Measurements from ENCODE around the gene GREM1.

Gene GREM1

GRCh38 chr15:32698773-32699390 is 18.9 kb upstream of the GREM1 start:
- no peak for DNase-seq

DNA sequence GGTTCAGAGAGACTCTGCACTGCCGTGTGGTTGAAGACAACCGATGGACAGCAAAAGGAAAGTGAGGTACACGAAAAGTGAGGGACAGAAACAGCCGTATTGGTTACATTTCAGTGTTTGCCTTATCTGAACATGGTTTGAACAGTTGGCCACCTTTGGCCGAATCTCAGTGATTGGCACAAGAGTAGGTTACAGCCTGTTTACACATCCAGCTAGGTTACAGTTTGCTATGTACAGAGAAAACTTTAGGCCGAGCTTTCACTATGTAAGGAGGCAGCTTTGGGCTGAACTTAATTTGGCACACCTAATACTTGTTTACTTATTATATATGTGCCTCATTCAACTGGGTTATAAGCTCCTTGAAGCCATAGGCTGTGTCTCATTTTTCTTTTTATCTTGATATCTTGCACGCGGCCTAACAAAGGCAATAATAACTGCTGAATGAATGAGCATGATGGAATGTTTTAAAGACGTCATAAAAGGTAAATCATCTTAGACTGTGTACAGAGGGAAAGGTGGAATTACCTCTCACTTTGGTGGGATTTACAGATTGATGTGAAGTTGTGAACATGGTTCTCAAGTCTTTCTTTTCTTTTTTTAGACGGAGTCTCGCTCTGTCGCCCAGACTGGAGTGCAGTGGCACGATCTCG is 17.2 kb upstream of the GREM1 start:
- no peak for DNase-seq

GRCh38 chr15:32701863-32702262 is 15.9 kb upstream of the GREM1 start:
- no peak for DNase-seq

GRCh38 chr15:32704395-32704981 is 13.3 kb upstream of the GREM1 start:
- no peak for DNase-seq

DNA sequence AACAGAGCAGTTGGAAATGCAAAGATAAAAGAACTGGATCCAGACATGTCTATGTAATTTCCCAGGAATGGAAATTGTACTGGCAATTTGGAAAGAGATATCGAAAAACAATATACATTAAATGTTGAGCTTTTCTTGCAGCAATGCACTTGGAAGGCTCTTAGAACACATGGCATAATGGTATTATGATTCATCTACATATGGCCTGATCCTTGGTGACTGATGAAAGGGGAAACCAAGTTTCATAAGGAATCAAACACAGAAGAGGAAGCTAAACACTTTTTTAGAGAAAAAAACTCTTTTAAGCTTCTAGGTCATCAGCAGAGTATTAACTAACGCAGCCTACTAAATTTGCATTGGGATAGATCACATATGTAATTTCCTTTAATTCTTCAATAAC is 12.4 kb upstream of the GREM1 start:
- no peak for DNase-seq

DNA sequence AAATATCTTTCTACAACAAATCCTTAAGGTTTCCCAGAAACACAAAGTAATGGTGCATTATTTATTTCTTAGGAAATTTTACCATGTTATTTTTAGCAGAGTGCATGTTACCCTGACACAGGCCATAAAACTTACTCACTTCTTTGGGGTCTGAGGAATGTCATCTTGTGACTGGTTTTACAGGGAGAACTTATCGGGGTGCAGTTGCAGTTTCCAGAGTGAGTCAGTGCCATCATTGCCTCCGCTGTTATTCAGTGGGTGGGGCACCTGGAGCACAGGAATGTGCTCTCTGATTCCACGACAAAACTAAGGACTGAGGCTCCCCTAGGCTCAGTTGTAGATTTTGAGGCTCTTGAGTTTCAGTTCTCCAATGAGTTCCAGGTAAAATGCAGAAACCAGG is 11.1 kb upstream of the GREM1 start:
- no peak for DNase-seq

DNA sequence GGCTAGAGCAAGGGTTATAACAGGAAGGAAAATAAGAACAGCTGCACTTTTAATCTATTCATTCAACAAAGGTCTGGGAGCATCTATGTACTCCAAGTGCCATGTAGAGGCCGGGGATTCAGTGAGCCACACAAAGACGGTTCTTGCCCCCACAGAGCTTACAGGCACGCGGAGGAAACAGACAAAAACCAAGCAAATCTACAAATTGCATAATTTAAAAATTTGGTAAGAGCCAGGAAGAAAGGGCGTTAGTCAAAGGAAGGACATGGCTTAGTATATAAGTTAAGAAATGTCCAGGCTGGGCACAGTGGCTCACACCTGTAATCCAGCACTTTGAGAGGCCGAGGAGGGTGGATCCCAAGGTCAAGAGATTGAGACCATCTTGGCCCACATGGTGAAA is 10.4 kb upstream of the GREM1 start:
- DNase-seq, result no peak

DNA sequence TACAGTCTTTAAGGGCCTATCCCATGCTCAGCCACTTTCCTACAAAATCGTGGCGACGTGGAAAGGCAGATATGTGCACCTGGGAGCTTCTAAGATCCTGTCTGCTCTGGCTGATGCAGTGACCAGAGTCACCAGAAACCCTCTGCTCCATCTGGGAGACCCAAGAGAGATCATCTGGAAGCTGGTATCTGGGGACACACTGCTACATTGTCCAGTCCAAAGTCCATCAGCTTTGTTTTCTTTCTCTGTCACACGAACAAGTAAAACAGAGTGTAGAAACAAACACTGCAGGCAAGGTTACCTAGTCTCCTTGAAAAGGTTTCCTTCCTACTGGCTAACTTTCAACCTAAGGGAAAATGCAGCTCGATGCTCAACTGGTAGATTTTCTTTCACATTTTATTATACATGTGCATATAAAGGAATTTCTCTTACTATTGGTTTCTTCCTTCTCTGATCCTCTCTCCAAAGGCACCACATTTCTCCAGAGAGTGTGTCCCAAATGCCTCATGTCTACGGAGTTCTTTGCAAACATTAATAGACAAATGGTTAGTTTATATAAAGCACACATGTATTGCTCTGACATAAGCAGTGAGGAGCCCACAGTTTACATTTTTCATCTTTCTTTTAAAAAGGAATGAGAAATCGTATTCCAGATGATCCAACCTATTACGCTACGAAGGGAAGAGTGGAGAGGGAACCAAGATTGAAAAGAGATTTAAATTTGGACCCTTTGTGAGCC is 8.3 kb upstream of the GREM1 start:
- no peak for DNase-seq

GRCh38 chr15:32715276-32715675 is 2.5 kb upstream of the GREM1 start:
- no peak for DNase-seq

DNA sequence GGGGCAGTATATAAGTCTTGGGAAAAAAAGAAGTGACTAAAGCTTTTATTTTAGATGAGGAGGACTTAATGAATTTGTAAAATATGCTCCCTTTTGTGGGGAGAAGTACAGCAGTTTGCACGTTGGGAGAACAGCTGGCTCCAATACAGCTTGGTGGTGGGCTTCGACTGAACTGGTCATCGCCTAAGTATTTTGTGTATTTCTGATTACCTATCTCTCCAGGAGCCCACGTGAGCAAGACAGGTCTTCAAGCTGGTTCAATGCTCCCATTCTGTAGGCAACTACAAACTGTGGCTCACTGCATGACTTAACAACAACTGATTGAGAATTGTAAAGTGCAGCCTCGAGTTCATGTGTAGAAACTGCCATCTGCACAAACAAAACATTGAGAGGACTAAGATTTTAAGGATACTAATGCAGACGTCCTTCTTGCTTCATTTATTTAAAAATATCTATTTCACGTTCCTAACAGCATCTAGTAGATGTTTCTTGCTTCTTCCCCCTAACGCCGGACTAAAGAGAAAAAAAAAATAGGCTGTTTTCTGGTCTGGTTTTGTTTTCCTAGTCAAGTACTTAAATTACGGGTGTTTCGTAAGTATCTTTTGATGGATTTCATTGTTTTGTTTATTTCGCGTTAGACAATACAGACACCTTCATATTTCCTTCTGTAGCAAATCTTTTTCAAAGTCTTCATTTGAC is 1.4 kb upstream of the GREM1 start:
- no peak for DNase-seq

DNA sequence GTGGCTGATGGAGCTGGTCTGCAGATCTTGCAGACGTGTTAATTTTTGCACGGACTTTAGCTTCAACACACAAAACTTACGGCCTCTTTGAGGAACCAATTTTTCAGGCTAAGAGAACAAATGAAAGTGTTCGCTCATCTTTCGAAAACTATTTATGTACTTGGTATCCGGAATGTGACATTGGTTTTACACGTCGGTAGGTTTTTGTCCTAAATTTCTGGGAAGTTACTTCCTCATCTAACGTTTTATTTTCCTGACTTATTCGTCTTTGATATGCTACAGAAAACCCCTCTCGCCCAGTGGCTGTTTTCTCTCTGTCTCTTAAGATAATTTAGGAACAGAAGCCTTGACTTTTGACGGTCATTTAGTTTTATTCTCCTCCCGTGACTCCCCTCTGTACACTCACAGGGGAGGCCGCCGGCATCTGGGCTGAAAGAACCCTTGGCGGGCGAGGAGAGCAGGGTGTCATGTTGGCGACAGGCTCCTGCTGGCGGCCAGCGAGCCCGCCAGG is 834 bp upstream of the GREM1 start:
- no peak for DNase-seq

- no peak for DNase-seq
These were observed 520 bp downstream of the GREM1 start for GRCh38 chr15:32718227-32718820.

DNA sequence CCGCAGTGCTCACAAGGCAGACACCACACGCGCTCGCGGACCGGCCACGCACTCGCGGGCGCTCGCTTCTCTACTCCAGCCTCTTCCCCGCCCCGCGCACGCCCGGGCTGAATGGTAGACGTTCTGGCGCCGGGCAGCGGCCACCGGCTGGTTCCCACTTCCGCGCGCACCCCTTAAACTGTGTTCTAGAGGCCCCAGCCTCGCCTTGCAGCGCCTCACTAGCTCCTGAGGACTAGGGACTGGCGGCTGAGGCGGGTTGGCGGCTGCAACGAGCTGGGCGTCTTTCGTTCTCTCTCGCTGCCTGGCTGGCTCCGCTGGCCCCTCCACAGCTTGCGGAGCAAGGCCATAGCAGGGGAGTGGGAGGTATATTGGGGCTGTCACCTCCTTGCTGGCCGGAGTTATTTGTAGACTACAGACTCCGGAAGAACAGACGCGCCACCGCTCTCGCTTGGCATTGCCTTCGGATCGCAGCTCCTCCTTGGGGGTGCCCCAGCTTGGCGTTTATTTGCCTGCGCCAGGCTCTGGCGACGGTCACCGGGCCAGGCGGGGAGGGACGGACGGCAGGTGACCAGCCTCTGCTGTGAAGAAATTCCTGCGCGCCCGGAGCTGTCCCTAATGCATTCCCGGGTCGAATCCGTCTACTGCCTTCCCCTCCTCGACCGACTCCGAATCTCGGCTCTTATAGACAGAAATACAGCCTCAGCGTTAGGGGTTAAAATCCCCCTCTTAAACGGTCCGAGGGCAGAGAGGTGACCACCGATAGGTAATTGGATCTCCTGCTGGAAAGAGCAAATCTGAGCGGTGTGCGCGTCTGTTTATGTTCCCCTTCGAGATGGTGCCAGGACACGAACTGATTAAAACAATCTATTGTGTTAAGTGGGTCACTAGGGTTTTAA is 1.3 kb downstream of the GREM1 start:
- no peak for DNase-seq

DNA sequence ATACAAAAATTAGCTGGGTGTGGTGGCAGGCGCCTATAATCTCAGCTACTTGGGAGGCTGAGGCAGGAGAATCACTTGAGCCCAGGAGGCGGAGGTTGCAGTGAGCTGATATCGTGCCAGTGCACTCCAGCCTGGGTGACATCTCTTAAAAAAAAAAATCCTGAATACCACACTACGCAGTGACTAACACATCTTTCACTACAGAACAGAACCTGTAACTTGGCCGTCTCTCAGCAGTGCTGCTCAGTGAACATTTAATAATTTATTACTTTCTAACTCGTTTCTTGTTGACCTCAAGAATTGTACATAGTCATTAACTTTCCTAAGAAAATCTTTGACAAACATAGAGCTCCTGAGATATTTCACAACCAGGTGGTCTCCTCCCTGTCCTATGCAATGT is 3.8 kb downstream of the GREM1 start:
- DNase-seq, result no peak

DNA sequence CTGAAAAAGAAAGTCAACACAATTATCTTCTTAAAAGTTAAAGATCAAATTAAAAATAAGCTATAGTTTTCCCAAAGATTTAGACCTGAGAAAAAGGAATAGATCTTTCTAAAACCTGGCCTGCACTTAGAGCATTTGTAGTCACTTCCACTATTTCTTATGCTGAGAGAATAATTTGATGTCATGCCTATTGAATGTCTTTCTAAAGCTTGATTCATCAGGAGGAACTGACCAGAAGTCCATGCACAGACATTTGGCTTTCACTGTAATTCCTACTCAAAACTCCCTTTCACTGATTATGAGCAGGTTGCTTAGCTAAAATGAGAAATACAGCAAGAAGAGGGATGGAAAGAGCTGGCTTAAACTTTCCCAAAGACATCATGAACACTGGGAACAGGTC is 4.3 kb downstream of the GREM1 start:
- DNase-seq, result no peak

- no peak for DNase-seq
These were observed 5.6 kb downstream of the GREM1 start for GRCh38 chr15:32723171-32723948.

DNA sequence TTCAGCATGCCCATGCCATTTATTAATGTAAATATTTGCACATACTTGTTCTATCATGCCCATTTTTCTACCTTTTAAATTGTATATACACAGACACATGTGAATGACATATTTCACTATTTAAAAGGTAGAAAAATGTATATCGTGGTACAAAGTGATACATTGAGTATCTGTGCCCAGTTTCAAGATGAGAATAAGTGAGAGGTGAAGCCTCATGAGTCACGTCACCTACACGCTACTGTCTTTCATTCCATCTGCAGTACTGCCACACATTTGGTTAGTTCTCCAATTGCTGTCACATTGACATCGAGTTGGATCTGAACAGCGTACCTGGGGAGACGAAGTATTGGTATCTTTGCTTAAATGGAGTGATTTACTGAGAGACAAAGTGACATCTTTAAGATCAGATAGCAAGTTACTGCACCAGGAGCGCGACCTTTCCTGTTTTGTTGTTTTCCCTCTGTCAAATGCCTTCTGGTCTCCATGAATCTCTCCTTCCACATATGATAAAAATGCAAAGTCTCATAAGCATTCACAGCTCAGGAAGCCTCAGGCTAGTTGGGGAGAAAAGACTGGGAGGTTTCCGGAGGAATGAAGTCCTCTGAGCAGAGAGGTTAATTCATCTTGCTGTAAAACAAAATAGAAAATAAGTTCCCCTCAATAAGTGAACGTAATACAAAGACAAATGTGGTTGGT is 12.0 kb downstream of the GREM1 start:
- DNase-seq, result no peak

DNA sequence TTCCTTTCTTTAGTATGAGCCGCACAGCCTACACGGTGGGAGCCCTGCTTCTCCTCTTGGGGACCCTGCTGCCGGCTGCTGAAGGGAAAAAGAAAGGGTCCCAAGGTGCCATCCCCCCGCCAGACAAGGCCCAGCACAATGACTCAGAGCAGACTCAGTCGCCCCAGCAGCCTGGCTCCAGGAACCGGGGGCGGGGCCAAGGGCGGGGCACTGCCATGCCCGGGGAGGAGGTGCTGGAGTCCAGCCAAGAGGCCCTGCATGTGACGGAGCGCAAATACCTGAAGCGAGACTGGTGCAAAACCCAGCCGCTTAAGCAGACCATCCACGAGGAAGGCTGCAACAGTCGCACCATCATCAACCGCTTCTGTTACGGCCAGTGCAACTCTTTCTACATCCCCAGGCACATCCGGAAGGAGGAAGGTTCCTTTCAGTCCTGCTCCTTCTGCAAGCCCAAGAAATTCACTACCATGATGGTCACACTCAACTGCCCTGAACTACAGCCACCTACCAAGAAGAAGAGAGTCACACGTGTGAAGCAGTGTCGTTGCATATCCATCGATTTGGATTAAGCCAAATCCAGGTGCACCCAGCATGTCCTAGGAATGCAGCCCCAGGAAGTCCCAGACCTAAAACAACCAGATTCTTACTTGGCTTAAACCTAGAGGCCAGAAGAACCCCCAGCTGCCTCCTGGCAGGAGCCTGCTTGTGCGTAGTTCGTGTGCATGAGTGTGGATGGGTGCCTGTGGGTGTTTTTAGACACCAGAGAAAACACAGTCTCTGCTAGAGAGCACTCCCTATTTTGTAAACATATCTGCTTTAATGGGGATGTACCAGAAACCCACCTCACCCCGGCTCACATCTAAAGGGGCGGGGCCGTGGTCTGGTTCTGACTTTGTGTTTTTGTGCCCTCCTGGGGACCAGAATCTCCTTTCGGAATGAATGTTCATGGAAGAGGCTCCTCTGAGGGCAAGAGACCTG is 13.2 kb downstream of the GREM1 start:
- DNase-seq, result no peak

GRCh38 chr15:32732574-32733157 is 14.9 kb downstream of the GREM1 start:
- no peak for DNase-seq

Measured in NCI-H2081 treated with DMSO at 0.1 percent for 48 hours (cell line).